Motor neuron (in vitro differentiated cells): Measurements from ENCODE around the gene CCDC192. TPM values are rescaled to one million over a fixed set of nuclear protein-coding genes. Genes with fewer than 3 reads are reported as not detected.
A peak's percentile ranks its signal among the peaks of the same experiment; 100 is the strongest.

Source experiments
- ATAC-seq, 8 experiments: fragments of 200-7000 bp; cut with Tn5 transposase; replicated peaks in 6 of 8; 2 replicates each; pipeline ENCODE4 v1.8.0; 2021; ENCODE audit warnings: mild to moderate bottlenecking in 8 of 8, moderate library complexity in 8 of 8
- H3K27ac ChIP-seq, 2 donors: fragments of 250-450 bp; sonication (Bioruptor Pico); 2 replicates each; pipeline ENCODE4 v1.9.0; 2021; ENCODE audit warnings: antibody characterized with exemption in 2 of 2, mild to moderate bottlenecking in 2 of 2, moderate library complexity in 1 of 2
- H3K4me1 ChIP-seq, 2 donors: fragments of 250-450 bp; sonication (Bioruptor Pico); replicated peaks in 1 of 2; 2 replicates each; pipeline ENCODE4 v1.6.1; 2021; ENCODE audit warnings: antibody characterized with exemption in 2 of 2, mild to moderate bottlenecking in 2 of 2, moderate library complexity in 1 of 2
- H3K4me3 ChIP-seq, 5 donors: fragments of 250-450 bp; sonication (Bioruptor Pico); 2 replicates each; pipeline ENCODE4 v1.9.0; 2021; ENCODE audit warnings: antibody characterized with exemption in 5 of 5, mild to moderate bottlenecking in 5 of 5, moderate library complexity in 4 of 5
- WGBS, 10 experiments: fragments of 450-650 bp; shearing (Covaris generic); methylation state at CpG; one replicate each; pipeline ENCODE4 v1.0.0; 2022; 5-methylcytosine and 5-hydroxymethylcytosine counted together
- in situ Hi-C, 9 experiments: fragments of 400-800 bp; cut with MboI; loops; one replicate each; pipeline ENCODE4 v1.15.0; 2021; ENCODE audit warnings: low sequenced_read_pairs in 9 of 9, low pct_unique_long_range_greater_than_20kb in 2 of 9; ENCODE audit not compliant: unreplicated experiment in 9 of 9
- total RNA-seq, 8 experiments: library from RNA; unstranded; fragments of 300-600 nt; gene quantifications; 2 replicates each; pipeline versions ENCODE4 v1.2.3 to v1.2.4, GENCODE V29; 2022

CCDC192 gene
- total RNA-seq, 8 experiments from 2014 or later, result 0.38 to 2.0 (median 1.2) TPM; not detected in 1

DNA sequence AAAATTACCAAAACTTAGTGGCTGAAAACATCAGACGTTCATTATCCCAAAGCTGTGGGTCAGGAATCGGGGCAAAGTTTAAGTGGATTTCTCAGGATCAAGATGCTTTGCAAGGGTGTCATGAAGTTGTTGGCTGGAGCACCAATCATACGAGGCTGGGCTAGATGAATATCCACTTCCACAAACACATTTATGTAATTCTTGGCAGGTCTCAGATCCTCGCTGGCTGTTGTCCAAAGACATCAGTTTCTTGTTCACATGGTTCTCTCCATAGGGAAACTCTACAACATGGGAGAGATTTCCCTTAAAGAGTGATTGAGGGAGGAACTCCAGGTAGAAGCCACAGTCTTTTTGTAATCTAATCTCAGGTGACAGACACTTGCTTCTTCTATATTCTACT lies 20.2 kb upstream of the CCDC192 start:
- ATAC-seq, result no peak
- 45 to 100% (median 85%) methylated on average over 1 to 4 of the region's 4 CpGs for WGBS, 10 experiments
- H3K27ac ChIP-seq, result no peak overlapping the region
- no peak overlapping the region for H3K4me3 ChIP-seq
- H3K4me1 ChIP-seq, result no peaks in the 10 kb centered on the region
- in situ Hi-C loops, result no loop called here

DNA sequence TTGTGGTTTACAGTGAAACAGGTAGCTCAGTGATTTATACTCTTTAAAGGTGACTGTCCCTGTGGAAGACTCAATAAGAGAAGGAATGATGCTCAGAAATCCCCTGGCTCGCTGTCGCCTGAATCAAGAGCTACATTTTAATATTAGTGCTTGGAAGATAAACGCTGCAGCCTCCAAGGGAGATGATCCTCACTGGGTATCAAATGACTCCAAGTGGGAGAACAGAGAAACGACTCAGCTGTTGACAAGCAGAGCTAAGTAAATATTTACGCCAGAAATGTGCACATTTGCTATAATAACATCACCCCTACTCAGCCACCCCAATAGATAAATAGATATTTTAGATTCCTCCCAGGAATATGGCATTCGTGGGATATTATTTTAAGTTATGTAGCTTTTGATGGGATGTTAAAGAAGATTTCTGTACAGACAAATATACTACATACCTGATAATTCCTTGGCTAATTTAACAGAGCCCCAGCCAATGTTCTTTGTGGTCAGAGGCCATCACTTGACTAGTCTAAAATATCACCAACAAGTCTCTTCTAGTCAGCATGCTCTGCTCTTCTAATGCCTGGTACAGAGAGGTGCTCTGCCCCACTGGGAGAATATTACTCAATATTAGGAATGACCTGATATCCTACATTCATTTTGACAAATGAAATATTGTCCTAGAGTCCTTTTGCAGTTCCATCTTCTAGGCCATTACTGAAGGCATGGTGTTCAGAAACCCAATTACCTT lies 18.3 kb upstream of the CCDC192 start:
- in situ Hi-C loops, result no loop called here

DNA sequence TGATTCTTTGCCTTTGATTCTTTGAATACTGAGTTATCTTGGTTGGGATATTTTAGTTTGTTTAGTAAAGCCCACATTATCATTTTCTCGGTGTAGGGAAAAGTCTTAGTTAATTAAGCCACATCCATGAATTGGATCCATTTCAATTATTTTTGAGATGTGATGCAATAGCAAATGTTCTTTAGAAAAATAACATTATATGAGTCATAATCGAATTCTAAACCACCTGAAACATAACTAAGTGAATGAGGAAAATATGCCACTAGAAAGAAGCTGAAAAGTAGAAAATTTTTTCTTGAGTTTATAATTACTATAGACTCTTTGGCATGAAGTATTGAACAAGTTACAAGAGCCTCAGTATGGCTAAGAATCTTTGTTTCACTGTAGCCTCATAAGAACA lies 17.5 kb upstream of the CCDC192 start:
- H3K27ac ChIP-seq, result no peak overlapping the region
- no peak for ATAC-seq
- no peaks in the 10 kb centered on the region for H3K4me1 ChIP-seq
- no peak overlapping the region for H3K4me3 ChIP-seq
- 0 to 100% (median 84%) methylated on average over 1 to 2 of the region's 2 CpGs for WGBS, 10 experiments
- in situ Hi-C loops, result no loop called here

More for the DNA sequence above, 18.3 kb upstream of the CCDC192 start:
- H3K4me1 ChIP-seq, result no peaks in the 10 kb centered on the region
- WGBS, 10 experiments, result 53 to 89% (median 80%) methylated on average over 2 to 6 of the region's 6 CpGs; no CpG with 5 or more reads in 1 of the 10 experiments
- no peak overlapping the region for H3K27ac ChIP-seq
- ATAC-seq, result no peak
- no peak overlapping the region for H3K4me3 ChIP-seq

DNA sequence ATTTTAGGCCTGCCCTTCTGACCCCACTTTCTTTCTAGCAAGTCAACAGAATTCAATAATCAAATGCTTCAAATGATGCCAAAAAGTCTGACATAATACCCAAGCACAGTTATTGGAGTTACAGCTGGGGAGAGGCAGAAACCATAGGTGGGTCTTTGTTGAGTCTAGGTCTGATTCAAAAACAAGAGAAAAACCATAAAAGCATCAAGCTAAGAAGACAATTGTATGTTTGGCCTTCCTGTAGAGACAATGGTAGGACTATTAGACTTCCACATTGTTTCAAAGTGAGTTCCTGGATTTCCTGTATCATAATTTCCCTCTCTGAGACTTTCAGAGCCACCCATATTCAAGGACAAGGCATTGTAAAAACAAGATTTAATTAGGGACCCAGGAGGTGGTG lies 16.8 kb upstream of the CCDC192 start:
- Histone ChIP-seq H3K4me3 (no peak overlapping the region), H3K27ac (no peak overlapping the region), H3K4me1 (no peaks in the 10 kb centered on the region)
- ATAC-seq, result no peak
- in situ Hi-C loops, result no loop called here

DNA sequence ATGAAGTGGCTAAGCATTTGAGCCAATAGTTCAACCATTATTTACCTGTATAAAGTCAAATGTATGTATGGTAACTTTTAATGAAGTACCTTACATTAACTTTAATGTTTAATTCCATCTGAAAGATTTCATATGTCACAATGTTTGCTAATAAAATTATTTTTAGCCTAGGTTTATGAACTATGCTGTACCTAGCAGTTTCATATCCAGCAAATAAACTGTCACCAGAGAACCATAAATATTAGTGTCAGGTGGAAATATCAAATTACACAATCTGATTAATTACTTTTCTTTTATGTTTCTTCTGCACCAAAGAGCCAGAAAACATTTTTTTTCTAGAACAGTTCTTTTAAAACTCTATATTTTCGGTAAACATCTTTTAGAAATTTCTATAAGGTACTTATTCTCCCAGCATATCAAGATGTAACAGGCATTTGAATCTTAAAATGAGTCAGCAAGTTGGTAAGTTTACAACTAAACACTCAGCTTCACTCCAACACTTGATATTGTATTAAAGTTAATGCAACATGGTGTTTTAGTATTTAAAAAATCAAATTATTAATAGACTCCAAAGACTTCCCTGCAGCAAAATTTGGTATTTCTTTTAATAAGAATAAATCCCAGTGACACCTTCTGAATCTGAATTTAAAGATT lies 8.5 kb upstream of the CCDC192 start:
- WGBS, 10 experiments, result 8 to 100% (median 90%) methylated on average over 1 of the region's 1 CpG
- ATAC-seq, result no peak
- in situ Hi-C loops, result no loop called here

DNA sequence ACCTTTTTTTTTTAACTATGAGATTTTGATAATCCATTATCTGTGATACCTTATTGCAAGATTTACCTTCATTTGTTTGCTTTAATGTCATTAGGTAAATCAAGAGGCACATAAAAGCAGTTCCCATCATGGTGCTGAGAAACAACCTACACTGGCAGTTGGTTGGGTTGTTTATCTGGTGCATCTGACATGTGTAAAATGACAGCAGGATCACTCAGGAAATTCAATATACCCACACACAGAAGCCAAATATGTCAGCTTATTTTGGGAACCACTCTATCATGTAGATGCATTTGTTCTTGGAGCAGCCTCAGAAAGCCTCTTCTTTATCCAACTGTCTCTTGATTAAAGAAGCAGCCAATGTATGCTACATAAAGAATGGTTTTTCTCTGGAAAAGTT lies 7.8 kb upstream of the CCDC192 start:
- Histone ChIP-seq H3K27ac (no peak overlapping the region), H3K4me3 (no peak overlapping the region), H3K4me1 (no peaks in the 10 kb centered on the region)
- in situ Hi-C loops, result no loop called here
- no peak for ATAC-seq

More for the DNA sequence above, 8.5 kb upstream of the CCDC192 start:
- no peaks in the 10 kb centered on the region for H3K4me1 ChIP-seq
- no peak overlapping the region for H3K27ac ChIP-seq
- no peak overlapping the region for H3K4me3 ChIP-seq

DNA sequence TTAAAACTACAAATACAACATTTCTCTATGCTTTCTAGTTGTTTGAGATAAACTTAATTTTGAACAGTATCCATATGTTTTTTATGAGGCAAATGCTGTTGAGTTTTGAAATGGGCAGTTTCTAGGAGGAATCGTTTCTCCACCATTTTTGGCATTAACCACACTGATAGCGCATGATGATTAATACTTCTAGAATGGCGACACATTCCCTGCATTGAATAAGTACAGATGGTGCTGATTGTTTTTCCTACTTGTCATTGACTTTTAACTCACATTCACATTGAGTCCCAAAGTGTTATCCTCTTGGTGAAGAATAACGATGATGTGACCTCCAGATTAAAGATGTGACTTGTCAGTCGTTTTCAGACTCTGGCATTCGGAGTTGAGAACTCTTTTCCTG lies 6.5 kb upstream of the CCDC192 start:
- peak in 2 of 8 experiments; percentile 31 to 68 for ATAC-seq
- no peak overlapping the region for H3K4me3 ChIP-seq
- in situ Hi-C loops, result no loop called here
- no peaks in the 10 kb centered on the region for H3K4me1 ChIP-seq
- 5 to 100% (median 83%) methylated on average over 1 to 6 of the region's 6 CpGs; no CpG with 5 or more reads in 1 of the 10 experiments for WGBS, 10 experiments
- H3K27ac ChIP-seq, result no peak overlapping the region

DNA sequence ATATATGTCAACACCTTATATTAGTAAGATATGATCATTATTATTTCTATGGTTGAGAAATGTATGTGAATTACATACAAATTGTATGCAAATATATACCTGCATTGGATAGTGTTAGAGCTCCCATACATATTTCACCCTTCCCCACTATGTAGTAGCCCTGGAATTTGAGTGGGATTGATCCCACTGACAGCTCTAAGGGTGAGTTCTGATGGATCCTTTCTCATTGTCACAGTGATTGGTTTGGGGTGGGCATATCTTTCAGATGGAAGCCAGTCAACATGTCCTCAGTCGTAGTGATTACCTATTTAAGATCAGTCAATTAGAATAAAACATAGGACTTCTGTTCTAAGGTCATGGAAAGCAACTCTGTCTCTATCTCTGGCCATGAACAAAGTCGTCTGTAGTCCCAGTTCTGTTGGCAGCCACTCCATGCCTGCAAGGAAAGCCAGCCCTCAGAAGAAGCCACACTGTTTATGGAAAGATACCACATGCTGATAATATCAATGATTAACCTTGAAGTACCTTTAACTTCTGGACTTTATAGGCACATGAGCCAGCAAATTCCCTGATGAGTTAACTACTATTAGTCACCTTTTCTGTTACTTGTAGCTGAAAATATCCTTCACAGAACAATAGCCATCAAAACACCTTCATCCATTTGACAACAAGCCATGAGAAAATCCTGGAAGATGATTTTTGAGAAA lies 5.1 kb upstream of the CCDC192 start:
- no peak overlapping the region for H3K27ac ChIP-seq
- peaks cover 4 to 7% of the 10 kb centered on the region in 2 donors for H3K4me1 ChIP-seq
- H3K4me3 ChIP-seq, result no peak overlapping the region
- in situ Hi-C loops, result no loop called here
- WGBS, 10 experiments, result 14 to 66% (median 34%) methylated on average over 1 to 2 of the region's 2 CpGs; no CpG with 5 or more reads in 4 of the 10 experiments
- ATAC-seq, result no peak

DNA sequence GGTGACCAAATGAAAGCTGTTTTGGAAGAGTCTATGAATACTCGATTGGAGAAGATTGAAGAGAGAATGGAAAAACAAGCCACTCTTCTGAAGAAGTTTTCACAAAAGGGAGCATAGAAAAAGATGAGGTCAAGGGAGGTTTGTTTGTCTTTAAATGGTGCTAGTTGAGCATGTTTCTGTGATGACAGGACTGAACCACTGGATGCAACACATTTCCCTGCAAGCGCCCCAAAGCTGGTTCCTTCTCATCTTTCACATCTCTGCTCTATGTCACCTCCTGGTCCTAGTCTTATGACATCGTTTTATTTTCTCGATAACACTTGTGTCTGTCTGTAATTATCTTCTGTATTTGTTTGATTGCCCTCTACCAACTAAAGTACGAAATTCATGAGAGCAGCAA lies 3.8 kb upstream of the CCDC192 start:
- Histone ChIP-seq H3K4me3 (no peak overlapping the region), H3K27ac (no peak overlapping the region), H3K4me1 (peaks cover 16 to 21% of the 10 kb centered on the region in 2 donors)
- 37 to 97% (median 85%) methylated on average over 1 to 5 of the region's 5 CpGs for WGBS, 10 experiments
- ATAC-seq, result no peak
- in situ Hi-C loops, result no loop called here

DNA sequence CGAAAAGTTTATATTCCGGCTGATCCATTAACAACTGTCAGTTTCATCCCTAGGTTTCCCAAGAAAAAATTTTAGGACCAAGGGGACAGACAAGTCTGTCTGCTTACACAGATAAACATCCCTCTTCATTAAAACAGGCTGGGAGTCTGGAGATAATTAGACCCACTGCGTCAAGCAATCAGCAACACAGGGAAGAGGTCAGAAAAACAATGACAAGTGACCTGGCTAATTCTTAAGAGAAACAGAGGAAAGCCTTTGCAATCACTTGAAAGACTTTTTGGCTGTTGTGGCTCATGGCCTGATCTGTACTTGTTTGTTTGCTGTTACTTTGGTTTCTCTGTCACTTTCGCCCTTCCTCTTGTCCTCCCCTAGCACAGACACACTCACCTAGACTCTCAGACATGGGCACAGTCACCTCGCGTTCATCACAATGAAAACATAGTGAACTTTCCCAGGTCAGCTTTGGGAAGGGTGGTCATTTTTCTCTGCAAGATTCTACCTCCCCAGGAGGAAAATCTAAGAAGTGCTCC lies 2.9 kb upstream of the CCDC192 start:
- WGBS, 10 experiments, result 17 to 94% (median 82%) methylated on average over 1 to 6 of the region's 6 CpGs
- H3K4me1 ChIP-seq, result peaks cover 25 to 29% of the 10 kb centered on the region in 2 donors
- H3K27ac ChIP-seq, result no peak overlapping the region
- H3K4me3 ChIP-seq, result no peak overlapping the region
- no peak for ATAC-seq
- in situ Hi-C loops, result no loop called here

DNA sequence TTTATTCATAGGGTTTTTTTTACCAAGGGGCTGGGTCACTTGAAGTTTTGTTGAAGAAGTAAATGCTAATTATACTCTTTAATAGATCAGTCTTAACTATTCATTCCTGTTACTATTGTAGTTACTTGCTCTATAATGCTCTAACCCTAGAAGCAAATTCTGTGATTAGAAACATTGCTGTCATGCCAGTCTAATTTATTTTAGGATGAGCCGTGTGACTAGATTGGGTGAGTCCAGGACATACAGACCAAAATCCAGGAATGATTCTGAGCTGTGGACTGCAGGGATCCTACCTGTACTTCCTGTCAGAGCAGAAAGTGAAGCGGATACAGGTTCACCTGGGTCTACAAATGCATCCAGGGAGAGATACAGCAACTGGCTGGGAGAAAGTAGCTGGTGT lies 757 bp upstream of the CCDC192 start:
- Histone ChIP-seq H3K27ac (peak overlapping the region; percentile 4 to 45), H3K4me3 (no peak overlapping the region), H3K4me1 (peaks cover 29 to 35% of the 10 kb centered on the region in 2 donors)
- no peak for ATAC-seq
- in situ Hi-C loops, result no loop called here
- WGBS, 10 experiments, result 53 to 100% (median 100%) methylated on average over 1 to 2 of the region's 2 CpGs; no CpG with 5 or more reads in 3 of the 10 experiments

DNA sequence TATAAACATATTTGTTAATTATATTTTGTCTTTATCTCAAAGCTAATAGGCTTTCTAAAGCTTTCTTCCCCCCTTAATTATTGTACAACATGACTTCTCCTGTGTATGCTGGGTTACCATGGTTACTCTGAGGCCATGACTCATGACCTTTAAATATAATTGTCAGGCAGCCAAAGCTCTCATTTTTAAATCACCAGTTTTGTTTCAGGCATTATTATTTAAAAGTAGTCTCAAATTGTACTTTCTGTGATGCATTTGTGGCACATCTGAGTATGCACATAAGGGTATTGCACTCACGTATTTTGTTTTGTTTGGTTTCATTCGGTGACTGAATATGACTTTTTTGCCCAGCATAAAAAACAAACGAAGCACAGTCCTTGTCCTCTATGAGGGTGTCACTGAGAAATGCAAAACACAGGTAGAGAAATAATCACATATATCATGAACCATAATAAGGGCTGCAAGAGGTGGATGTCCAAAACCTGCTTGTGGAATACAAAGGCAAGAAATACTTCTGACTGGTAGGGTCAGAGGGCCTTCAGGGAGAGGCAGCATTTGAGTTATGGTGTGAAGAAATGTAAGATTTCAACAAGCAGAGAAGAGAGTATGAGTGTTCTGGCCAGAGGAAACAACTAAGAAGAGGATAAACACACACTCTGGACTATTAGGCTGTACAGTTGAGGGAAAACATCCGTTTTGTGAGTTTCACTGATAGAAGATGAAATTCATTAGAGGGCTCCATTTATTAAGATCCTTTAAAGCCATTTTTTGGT lies 2.1 kb downstream of the CCDC192 start:
- ATAC-seq, result peak in 7 of 8 experiments; percentile 25 to 88 (median 49)
- in situ Hi-C loops, result no loop called here
- no peak overlapping the region for H3K4me3 ChIP-seq
- peaks cover 29 to 35% of the 10 kb centered on the region in 2 donors for H3K4me1 ChIP-seq
- 0 to 69% (median 41%) methylated on average over 2 to 4 of the region's 4 CpGs for WGBS, 10 experiments
- H3K27ac ChIP-seq, result peak overlapping the region in 1 of 2 donors; percentile 13
